ENCODE data around the gene TSEN34.
"Not testable (repeated sequence)": the region's sequence is repeated elsewhere in the genome, so short reads cannot be mapped to it uniquely, and the experiment has no call there.

Gene TSEN34

GRCh38 chr19:54162241-54162805, 28.8 kb upstream of the TSEN34 start:
- DNase-seq = peak; percentile 79 to 86

GRCh38 chr19:54162884-54163283, 28.2 kb upstream of the TSEN34 start:
- DNase-seq = no peak

GRCh38 chr19:54164369-54165068, 26.6 kb upstream of the TSEN34 start:
- peak; percentile 63 to 79 for DNase-seq

- DNase-seq = no peak
These were observed 25.9 kb upstream of the TSEN34 start for GRCh38 chr19:54165222-54165621.

- DNase-seq = peak; percentile 85 to 87
These were observed 22.8 kb upstream of the TSEN34 start for GRCh38 chr19:54168174-54168917.

- no peak for DNase-seq
These were observed 21.9 kb upstream of the TSEN34 start for GRCh38 chr19:54169149-54169740.

GRCh38 chr19:54171736-54172431, 19.2 kb upstream of the TSEN34 start:
- not testable (repeated sequence) for DNase-seq

- DNase-seq = peak in 1 of 2 donors; percentile 30
These were observed 18.4 kb upstream of the TSEN34 start, which contains the start of gene TMC4 for GRCh38 chr19:54172471-54173358. TMC4 (minus strand) TSS chr19:54173160; CDS start chr19:54173117, 43 bp downstream.

GRCh38 chr19:54173359-54173699, 17.8 kb upstream of the TSEN34 start:
- no peak for DNase-seq

- DNase-seq = no peak
These were observed 16.9 kb upstream of the TSEN34 start for GRCh38 chr19:54173951-54174834.

GRCh38 chr19:54178581-54179261, 12.4 kb upstream of the TSEN34 start:
- DNase-seq = peak; percentile 30 to 42

GRCh38 chr19:54179262-54179852, 11.8 kb upstream of the TSEN34 start:
- no peak for DNase-seq

- DNase-seq = peak in 1 of 2 donors; percentile 31
These were observed 11.1 kb upstream of the TSEN34 start for GRCh38 chr19:54179921-54180461.

- DNase-seq = no peak
These were observed 10.4 kb upstream of the TSEN34 start for GRCh38 chr19:54180691-54181091.

GRCh38 chr19:54181894-54182293, 9.2 kb upstream of the TSEN34 start:
- not testable (repeated sequence) for DNase-seq

- no peak for DNase-seq
These were observed 7.7 kb upstream of the TSEN34 start for GRCh38 chr19:54183431-54183830.

- no peak for DNase-seq
These were observed 4.8 kb upstream of the TSEN34 start for GRCh38 chr19:54186351-54186750.

GRCh38 chr19:54186934-54187381, 4.2 kb upstream of the TSEN34 start:
- no peak for DNase-seq

GRCh38 chr19:54188215-54188871, 2.8 kb upstream of the TSEN34 start:
- DNase-seq = peak; percentile 60 to 66

Data from CD4-positive, alpha-beta T cell treated with Interleukin-1 beta for 1 hour (primary cell).